Mucosa of gallbladder (tissue), 1 donor: Measurements from ENCODE around the gene NKD2. TPM values are rescaled to one million over a fixed set of nuclear protein-coding genes. Genes with fewer than 3 reads are reported as not detected.

Experiments
- DNase-seq: peaks from one replicate; pipeline ENCODE4 v3.0.0-alpha.2; 2020; ENCODE audit warnings: low spot score
- total RNA-seq: library from RNA; stranded (reverse); gene quantifications from one replicate; pipeline ENCODE4 v1.2.1, GENCODE V29; 2021
- donor health status: DM: no; HTN: no; CAD: no.

NKD2 gene
- total RNA-seq, 1 donor from 2014 or later, result 7.6 TPM

DNA sequence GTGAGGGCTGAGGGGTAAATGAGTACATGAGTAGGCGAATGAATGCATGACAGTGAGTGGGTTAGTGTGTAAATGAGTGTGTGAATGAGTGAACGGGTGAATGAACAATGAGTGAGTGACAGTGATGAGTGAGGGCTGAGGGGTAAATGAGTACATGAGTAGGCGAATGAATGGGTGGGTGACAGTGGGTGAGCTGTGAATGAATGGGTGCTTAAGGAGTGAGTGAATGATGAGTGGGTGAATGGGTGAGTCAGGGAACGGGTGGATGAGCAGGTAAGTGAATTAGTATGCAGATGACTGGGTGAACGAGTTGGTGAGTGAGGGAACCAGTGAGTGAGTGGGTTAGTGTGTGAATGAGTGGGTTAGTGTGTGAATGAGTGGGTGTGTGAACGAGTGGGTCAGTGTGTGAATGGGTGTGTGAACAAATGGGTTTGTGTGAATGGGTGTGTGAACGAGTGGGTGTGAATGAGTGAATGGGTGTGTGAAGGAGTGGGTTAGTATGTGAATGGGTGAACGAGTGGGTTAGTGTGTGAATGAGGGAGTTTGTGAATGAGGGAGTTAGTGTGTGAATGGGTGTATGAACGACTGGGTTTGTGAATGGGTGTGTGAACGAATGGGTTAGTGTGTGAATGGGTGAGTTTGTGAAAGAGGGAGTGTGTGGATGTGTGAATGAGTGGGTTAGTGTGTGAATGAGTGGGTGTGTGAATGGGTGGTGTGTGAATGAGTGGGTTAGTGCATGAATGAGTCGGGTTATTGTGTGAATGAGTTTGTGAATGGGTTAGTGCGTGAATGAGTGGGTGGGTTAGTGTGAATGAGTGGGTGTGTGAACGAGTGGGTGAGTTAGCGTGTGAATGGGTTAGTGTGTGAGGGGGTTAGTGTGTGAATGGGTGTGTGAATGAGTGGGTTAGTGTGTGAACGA lies 32.9 kb downstream of the NKD2 start:
- no peak for DNase-seq

DNA sequence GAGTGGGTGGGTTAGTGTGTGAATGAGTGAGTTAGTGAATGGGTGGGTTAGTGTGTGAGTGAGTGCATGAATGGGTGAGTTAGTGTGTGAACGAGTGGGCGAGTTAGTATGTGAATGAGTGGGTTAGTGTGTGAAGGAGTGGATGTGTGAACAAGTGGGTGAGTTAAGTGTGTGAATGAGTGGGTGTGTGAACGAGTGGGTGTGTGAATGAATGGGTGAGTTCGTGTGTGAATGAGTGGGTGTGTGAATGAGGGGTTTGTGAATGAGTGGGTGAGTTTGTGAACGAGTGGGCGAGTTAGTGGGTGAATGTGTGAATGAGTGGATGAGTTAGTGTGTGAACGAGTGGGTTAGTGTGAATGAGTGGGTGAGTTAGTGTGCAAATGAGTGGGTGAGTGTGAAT lies 34.0 kb downstream of the NKD2 start:
- DNase-seq, result no peak

DNA sequence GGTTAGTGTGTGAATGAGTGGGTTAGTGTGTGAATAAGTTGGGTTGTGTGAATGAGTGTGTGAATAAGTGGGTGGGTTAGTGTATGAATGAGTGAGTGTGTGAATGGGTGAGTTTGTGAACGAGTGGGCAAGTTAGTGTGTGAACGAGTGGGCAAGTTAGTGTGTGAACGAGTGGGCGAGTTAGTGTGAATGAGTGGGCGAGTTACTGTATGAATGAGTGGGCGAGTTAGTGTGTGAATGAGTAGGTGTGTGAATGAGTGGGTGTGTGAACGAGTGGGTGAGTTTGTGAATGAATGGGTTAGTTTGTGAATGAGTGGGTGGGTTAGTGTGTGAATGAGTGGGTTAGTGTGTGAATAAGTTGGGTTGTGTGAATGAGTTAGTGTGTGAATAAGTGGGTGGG lies 34.7 kb downstream of the NKD2 start:
- DNase-seq, result no peak

DNA sequence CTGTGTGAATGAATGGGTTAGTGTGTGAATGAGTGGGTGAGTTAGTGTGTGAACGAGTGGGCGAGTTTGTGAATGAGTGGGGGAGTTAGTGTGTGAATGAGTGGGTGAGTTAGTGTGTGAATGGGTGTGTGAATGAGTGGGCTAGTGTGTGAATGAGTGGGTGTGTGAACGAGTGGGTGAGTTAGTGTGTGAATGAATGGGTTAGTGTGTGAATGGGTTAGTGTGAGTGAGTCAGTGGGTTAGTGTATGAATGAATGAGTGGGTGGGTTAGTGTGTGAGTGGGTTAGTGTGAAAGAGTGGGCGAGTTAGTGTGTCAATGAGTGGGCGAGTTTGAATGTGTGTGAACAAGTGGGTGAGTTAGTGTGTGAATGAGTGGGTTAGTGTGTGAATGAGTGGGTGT lies 35.5 kb downstream of the NKD2 start:
- no peak for DNase-seq

DNA sequence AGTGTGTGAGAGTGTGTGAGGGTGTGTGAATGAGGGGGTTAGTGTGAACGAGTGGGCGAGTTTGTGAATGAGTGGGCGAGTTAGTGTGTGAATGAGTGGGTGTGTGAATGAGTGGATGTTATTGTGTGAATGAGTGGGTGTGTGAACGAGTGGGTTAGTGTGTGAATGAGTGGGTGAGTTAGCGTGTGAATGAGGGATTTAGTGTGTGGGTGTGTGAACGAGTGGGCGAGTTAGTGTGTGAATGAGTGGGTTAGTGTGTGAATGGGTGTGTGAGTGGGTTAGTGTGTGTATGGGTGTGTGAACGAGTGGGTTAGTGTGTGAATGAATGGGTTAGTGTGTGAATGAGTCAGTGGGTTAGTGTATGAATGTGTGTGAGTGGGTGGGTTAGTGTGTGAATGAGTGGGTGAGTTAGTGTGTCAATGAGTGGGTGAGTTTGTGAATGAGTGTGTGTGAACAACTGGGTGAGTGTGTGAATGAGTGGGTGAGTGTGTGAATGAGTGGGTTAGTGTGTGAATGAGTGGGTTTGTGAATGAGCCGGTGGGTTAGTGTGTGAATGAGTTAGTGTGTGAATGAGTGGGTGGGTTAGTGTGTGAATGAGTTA lies 37.5 kb downstream of the NKD2 start:
- no peak for DNase-seq

DNA sequence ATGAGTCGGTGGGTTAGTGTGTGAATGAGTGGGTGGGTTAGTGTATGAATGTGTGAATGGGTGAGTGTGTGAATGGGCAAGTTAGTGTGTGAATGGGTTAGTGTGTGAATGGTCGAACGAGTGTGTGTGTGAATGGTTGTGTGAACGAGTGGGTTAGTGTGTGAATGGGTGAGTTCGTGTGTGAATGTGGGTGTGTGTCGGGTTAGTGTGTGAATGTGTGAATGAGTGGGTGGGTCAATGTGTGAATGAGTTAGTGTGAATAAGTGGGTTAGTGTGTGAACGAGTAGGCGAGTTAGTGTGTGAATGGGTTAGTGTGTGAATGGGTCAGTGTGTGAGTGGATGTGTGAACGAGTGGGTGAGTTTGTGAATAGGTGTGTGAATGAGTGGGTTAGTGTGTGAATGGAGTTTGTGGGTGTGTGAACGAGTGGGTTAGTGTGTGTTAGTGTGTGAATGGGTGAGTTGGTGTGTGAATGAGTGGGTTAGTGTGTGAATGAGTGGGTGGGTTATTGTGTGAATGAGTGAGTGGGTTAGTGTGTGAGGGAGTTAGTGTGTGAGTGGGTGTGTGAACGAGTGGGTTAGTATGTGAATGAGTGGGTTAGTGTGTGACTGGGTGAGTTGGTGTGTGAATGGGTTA lies 38.8 kb downstream of the NKD2 start:
- DNase-seq, result no peak

DNA sequence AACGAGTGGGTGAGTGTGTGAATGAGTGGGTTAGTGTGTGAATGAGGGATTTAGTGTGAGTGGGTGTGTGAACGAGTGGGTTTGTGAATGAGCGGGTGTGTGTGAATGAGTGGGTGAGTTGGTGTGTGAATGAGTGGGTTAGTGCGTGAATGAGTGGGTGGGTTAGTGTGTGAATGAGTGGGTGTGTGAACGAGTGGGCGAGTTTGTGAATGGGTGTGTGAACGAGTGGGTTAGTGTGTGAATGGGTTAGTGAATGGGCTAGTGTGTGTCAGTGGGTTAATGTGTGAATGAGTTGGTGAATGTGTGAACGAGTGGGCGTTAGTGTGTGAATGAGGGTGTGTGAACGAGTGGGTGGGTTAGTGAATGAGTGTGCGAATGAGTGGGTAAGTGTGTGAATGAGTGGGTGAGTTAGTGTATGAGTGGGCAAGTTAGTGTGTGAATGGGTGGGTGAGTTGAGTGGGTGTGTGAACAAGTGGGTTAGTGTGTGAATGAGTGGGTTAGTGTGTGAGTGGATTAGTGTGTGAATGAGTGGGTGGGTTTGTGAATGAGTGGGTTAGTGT lies 39.6 kb downstream of the NKD2 start:
- no peak for DNase-seq

DNA sequence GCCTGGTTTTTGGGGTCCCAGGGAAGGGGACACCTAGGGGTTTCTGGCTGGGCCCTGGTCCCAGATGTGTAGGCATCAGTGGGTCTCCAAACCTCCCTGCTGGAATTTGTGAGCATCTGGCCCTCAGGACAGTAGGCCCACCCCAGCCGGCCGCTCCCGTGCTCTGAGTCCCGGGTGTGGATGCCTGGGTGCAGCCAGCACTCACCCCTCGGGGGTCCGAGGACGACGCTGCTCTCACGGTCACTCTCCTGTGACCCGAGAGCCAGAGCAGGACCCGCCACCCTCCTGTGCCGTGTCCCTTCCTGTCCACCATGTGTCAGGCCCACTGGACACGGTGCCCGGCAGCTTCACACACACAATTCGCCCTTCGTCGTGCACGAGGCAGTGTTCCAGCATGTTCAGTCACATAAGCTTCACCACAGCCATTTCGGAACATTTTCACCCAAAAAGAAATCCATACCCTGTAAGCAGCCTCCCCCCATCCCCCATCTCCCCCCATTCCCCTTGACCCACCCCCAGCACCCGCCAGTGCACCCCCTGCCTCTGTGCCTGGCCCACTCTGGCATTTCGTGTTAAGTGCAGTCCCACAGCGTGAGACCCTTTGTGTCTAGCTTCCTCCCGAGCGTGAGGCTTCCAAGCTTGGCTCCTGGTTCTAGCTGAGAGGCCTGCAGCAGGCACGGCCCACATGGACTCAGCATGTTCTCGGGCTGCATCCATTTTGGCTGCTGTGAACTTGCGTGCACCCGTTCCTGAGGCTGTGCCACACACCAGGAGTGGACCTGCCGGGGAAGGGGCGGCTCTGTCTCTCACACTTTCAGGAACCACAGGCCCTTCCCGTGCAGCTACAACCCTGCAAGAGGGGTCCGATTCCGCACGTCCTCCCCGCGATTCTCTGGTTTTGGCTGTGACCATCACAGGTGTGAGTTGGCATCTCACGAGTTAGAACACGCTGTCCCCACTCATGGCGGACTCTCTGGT lies 40.5 kb downstream of the NKD2 start:
- DNase-seq, result no peak

DNA sequence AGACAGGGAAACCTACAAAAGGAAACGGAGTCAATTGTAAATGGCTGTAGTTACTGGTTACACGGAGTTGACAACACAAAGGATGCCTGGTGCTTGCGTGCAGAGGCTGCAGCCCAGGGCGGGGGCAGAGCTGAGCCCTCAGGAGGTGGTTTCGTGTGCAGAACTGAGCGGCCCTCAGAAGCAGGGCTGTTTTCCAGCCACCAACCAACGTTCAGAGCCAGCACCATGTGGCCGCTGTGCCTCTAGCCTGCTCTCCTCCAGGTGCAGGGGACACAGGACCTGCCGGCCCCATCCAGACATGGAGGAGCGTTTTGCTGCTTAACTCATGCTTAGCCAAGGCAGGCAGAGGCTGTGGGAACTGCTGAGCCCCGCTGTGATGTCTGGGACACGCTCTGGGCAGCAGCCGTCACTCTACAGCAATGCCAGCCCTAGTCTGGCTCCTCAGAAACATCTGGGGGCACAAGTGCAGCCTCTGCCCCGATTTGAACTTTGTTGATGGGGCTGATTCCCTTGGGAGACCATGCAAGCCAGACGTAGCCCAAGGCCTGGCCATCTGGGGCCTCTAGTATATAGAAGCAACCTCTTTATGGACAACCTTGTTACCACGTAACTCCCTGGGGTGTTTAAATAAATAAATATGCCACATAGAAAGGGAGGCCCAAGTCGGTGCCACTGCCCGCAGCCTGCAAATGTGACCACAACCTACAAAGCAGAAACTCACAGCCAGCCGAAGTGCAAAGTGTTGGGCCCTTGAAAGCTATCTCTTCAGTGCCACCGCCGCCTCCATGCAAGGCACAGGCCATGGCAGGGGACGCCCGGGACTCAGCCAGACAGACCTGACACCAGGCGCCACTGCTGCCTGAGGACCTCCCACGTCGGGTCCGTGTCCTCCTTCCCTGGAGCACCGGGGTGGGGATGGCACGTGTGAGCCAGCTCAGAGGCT lies 42.1 kb downstream of the NKD2 start:
- no peak for DNase-seq

DNA sequence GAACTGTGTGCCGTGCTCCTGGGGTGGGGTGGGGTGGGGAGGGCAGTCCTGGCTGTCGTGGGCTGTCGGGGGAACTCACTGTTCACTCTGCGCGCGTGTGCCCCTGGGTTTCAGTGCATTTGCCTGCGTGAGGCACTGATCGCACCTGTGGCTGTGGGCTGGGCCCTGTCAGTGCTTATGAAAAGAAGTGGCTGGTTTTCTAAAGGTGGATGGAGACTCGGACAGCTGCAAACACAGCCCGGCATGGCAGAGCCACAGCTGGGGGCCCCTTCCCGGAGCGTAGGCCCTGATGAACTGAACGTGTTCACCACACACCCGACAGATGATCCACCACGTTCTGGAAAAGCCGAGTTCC lies 42.7 kb downstream of the NKD2 start:
- DNase-seq, result no peak

DNA sequence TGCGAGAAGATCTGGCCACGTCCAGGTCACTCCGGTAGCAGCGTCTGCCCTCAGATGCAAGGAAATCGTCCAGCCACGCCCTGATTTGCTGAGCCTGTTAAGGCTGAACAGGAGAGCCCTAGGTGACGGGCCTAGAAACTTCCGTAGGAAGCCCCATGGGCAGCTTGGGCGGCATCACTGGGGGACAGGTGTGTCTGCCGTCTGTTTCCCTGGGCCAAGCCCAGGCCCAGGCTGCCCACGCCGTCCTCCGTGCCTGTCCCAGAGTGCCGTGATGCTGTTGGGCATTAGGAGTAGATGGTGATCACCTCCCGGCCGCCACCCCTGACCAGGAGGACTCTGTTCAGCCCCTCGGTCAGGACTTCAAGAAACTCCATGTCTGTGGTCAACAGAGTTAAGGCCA lies 43.5 kb downstream of the NKD2 start:
- DNase-seq, result no peak

DNA sequence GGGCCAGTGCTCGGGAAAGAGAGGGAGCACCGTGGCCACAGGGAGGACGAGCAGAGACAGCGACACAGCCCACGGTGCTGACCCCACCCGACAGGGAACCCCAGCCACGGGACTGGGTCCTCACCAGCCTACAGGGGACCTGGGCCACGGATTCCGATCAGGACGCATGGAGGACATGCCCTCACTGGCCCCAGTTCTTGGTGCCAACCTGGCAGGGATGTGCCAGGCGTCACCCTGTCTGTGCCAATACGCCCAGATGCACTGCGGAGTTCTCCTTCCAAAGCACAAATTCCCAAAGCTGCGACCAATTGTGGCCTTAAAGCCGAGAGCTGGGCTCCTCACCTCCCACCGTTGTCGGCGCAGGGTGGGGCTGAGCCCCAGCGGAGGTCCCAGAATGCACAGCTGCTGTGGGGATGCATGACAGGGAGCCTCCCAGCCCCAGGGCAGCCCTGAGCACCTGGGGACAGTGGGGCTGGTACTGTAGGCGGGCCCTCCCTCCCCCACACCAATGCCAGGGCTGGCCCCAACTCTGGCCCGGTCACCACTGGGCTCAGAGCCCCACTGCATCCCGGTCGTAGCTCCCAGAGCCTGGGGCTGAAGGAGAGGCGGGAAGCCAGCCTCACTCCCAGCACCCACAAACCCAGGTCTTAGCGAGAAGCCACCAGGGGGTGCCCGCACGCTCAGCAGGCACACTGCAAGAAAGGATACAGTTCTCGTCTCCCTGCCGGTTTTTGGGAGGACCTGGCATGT lies 44.2 kb downstream of the NKD2 start:
- no peak for DNase-seq

DNA sequence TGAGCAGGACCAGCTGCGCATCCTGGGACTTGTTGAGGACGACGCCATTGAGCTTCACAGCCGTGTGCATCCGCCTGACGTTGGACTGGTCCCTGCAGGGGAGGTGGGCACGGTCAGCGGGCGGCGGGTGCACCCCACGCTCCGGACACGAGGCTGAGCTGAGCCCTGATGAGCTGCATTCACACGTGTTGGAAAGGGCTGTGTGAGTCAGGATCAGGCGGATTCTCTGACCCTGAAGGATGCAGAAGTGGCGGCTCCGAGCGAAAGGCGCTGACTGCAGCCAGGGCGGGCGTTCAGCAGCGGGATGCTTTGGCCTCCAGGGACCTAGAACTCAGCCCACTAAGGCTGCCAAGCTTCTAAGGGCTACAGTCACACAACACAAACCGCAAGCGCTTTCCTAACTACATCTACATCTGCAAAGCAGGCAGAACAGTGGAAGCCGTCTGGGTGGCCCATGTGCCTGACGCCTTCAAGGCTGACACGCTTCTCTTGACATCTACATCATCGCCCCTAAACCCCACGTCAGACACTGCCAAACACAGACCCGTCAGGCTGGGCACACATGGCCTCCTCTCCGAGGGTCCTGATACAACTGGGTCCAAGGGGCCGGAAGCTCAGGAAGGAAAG lies 44.9 kb downstream of the NKD2 start:
- DNase-seq, result no peak

DNA sequence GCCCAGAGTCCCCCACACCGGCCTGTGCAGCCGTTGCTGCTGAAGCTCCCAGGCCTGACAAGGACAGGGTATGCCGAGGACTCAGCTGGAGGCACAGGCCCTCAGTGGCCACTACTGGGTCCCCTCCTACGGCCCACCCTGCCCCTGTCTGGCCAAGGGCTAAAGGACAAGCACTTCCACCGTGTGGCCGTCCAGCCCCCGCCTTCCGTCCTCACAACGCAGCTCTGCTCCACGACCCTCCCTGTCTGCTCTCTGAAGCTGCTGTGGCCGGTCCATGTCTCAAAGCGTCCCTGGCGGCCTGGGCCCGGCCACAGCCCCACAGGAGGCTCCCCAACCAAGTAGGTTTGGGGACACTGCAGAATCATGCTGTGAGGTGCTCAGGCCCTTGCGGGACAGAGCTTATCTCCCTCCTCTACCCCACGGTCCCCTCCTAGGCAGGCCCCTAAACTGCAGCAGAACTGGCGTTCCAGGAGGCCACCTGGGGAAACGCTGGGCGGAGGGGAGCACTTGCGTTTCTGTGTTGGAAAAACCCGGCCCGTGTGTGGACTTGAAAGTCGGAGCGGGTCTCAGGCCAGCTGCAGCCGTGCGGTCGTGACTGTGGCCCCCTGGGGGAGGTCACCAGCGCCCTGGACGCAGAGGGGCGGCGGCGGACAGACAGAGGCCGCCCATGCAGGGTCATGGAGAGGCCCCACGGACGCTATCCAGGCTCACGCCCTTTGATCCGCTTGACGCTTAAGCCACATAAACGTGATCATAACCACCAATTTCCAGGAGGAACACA lies 45.6 kb downstream of the NKD2 start:
- no peak for DNase-seq

DNA sequence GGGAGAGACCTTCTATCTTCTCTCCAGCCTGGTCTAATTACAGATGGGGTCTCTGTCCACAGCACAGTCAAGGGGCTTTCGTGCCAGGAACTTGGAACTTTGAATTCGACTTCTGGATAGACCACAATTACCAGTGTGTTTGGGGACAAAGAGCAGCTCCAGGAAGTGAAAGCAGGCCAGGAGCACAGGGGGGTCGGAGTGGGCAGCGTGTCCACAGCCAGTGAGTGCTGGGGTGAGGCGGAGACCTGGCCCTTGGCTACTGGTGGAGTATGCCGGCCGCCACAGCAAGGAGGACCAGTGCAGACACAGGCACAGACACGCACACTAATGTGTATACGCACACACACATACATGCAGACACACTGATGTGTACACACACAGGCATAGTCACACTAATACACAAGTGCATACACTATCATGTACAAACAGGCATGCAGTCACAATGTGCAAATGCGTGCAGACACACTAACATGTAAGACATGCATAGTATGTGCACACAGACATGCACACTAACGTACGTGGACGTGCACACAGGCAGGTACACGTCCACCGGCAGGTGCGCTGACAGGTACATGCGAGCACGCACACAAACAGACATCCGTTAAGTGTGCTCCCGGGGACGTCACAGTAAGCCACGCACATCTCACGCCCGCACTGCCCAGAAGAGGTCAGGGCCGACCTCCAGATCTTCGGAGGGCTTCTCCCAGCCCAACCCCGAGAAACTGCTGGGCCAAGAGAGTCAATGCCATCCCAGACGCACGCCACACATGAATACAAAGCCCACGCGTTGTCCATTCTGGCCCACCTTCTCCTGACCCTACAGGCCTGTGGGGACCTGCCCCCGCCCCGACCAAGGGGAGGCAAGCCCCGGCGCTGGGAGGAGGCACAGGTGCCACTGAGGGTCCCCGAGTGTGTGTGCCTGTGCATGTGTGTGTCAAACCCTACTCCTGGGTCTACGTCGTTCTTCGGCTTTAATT lies 46.5 kb downstream of the NKD2 start:
- no peak for DNase-seq

DNA sequence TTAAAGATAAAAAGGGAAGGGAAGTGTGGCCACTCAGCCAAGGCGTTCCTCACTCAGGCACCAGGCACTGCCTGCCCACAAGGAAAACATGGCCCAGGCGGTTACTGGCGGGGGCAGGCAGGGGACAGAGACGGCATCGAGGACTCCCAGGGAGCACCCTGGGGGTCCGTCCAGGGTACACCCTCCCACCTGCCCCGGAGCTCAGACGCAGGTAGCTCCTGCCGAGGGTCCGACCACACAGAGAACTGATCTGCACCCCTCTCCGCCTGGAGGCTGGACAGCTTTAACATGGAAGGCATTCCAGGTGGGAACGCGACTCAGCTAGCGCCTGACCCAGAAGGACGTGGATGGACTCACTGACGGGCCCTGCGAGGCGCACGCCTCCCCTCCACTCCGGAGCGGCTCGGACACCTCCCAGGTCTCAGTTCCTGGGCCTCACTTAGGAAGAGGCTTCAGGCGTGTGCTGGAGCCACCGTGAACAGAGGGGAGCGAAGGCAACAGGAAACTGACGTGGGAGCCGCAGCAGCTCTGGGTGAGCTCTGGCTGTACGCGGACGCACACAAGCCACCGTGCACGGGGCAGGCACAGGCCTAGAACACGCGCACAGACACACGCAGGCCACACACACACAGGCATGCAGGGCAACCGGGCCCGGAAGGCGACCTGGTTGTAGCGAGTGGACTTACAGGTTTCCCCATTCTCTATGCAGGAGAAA lies 47.5 kb downstream of the NKD2 start:
- no peak for DNase-seq
